Hepatocyte (in vitro differentiated cells): ENCODE measurements around the gene C15orf62.

Experiments used
- EZH2 ChIP-seq: fragments of 200-600 bp; sonication (generic); IDR thresholded peaks from 2 replicates; pipeline ENCODE4 v1.6.1; 2016; ENCODE audit warnings: antibody characterized with exemption, mild to moderate bottlenecking, borderline replicate concordance
- EZH2phosphoT487 ChIP-seq: fragments of 200-600 bp; sonication (generic); IDR thresholded peaks from one replicate; pipeline ENCODE4 v1.6.1; 2018; ENCODE audit warnings: antibody characterized with exemption, mild to moderate bottlenecking, low read depth, moderate library complexity; ENCODE audit not compliant: unreplicated experiment, severe bottlenecking
- TF ChIP-seq, protein P1 (sequence below): fragments of 200-600 bp; sonication (generic); IDR thresholded peaks from 2 replicates; pipeline ENCODE4 v1.5.1; 2016; ENCODE audit warnings: antibody characterized with exemption, mild to moderate bottlenecking; ENCODE audit not compliant: poor library complexity

GRCh38 chr15:40775740-40776536, 6.2 kb downstream of the C15orf62 start:
- TF ChIP-seq, protein P1, sequence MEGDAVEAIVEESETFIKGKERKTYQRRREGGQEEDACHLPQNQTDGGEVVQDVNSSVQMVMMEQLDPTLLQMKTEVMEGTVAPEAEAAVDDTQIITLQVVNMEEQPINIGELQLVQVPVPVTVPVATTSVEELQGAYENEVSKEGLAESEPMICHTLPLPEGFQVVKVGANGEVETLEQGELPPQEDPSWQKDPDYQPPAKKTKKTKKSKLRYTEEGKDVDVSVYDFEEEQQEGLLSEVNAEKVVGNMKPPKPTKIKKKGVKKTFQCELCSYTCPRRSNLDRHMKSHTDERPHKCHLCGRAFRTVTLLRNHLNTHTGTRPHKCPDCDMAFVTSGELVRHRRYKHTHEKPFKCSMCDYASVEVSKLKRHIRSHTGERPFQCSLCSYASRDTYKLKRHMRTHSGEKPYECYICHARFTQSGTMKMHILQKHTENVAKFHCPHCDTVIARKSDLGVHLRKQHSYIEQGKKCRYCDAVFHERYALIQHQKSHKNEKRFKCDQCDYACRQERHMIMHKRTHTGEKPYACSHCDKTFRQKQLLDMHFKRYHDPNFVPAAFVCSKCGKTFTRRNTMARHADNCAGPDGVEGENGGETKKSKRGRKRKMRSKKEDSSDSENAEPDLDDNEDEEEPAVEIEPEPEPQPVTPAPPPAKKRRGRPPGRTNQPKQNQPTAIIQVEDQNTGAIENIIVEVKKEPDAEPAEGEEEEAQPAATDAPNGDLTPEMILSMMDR: no peak
- TF ChIP-seq EZH2 (no peak), EZH2phosphoT487 (no peak)
